ENCODE data around the gene TMEM61.

The TMEM61 gene

DNA sequence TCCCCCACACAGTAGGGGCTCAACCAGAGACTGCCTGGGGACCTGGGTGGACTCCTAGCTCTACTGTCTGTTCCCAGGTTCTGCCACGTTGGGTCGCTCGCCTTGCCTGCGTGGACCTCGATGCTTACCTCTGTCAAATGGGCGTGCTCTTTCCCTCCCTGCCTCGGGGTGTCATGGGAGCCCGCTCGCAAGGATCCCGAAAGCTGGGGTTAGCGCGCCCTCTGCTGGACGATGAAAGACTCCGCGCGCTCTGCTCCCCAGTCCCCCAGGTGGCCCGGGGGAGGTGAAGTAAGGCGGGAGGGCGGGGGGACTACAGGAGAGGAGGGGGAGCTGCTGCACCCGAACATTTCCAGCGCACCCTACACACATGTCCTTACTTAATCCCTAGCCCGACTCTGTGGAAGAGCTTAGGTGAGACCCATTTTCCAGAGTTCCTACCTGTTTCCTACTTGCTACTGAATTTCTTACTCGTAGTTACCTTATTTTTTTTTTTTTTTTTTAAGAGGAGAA, 16.0 kb downstream of the TMEM61 start:
- Histone ChIP-seq H4K20me1 (ENCODE audit: insufficient read depth, low read length) (no peaks in the 10 kb centered on the region), H3K9me2 (replicated peaks; ENCODE audit: insufficient read depth, low read length) (no peaks in the 10 kb centered on the region), H3K27ac (ENCODE audit: low read length) (no peak overlapping the region), H3K9me3 (replicated peaks; ENCODE audit: insufficient read depth, low read length) (no peaks in the 10 kb centered on the region), H3F3A (ENCODE audit: insufficient read depth, low read length) (no peaks in the 10 kb centered on the region), H3K4me1 (ENCODE audit: low read length) (no peaks in the 10 kb centered on the region), H2AFZ (ENCODE audit: low read length) (peak overlapping the region; percentile 73), H3K4me3 (ENCODE audit: low read length) (peak overlapping the region; percentile 41), H3K4me2 (ENCODE audit: low read depth, low read length) (peak overlapping the region; percentile 86), H3K36me3 (replicated peaks; ENCODE audit: insufficient read depth, low read length) (no peaks in the 10 kb centered on the region), H3K79me2 (ENCODE audit: low read length) (no peaks in the 10 kb centered on the region), H3K9ac (ENCODE audit: low read length) (no peak overlapping the region; the same call in 1 of the 2 replicates), H3K27me3 (replicated peaks; ENCODE audit: insufficient read depth, low read length) (no peaks in the 10 kb centered on the region; the same call in 1 of the 2 replicates)
- TF ChIP-seq, protein P1, sequence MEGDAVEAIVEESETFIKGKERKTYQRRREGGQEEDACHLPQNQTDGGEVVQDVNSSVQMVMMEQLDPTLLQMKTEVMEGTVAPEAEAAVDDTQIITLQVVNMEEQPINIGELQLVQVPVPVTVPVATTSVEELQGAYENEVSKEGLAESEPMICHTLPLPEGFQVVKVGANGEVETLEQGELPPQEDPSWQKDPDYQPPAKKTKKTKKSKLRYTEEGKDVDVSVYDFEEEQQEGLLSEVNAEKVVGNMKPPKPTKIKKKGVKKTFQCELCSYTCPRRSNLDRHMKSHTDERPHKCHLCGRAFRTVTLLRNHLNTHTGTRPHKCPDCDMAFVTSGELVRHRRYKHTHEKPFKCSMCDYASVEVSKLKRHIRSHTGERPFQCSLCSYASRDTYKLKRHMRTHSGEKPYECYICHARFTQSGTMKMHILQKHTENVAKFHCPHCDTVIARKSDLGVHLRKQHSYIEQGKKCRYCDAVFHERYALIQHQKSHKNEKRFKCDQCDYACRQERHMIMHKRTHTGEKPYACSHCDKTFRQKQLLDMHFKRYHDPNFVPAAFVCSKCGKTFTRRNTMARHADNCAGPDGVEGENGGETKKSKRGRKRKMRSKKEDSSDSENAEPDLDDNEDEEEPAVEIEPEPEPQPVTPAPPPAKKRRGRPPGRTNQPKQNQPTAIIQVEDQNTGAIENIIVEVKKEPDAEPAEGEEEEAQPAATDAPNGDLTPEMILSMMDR (IDR thresholded peaks at IDR 0.05; ENCODE audit: low read length): peak; percentile 89
- no peak for TF ChIP-seq EZH2 (optimal IDR thresholded peaks at IDR 0.05; ENCODE audit: low read depth, low read length)
- DNase-seq: peak; percentile 83

DNA sequence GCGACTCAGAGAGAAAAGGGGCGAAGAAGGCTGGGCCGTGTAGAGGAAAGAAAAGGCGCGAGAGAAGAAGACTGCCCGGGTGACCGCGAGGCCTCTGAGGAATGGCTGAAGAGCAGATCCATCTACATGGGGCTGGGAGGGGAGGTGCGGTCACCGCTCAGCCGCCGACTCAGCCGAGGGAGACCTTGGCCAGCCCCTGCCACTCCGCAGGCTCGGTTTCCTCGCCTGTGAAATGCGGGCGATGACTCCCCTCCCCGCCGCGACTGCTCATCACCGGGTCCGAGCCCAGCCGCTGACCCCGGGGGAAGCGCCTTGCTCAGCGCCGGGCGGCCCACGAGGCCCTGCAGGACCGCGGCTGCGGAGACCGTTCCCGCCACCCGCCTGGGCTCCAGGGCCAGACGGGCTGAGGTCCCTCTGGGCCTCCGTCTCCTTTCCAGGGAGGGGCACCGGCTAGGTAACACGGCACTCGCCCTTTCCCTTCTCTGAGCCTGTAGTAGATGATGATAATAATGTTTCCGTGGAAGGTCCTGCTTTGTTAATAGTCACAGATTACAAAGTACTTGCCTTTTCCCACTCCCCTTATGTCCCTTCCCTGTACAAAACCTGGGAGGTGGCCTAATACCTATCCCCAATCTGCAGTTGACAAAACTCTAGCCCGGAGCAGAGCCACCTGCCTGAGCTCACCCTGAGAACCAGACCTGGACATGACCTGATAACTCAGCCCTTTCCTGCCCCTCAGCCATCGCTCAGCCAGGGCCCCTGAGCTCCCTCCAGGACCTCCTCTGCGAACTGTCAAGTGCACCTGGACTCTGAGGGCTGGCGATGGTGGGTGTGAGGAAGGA, 16.7 kb downstream of the TMEM61 start:
- Histone ChIP-seq H3K9me2 (replicated peaks; ENCODE audit: insufficient read depth, low read length) (no peaks in the 10 kb centered on the region), H3K4me3 (ENCODE audit: low read length) (peak overlapping the region; percentile 41; the same call in 1 of the 2 replicates), H3K9me3 (replicated peaks; ENCODE audit: insufficient read depth, low read length) (no peaks in the 10 kb centered on the region), H3F3A (ENCODE audit: insufficient read depth, low read length) (no peaks in the 10 kb centered on the region), H3K27me3 (replicated peaks; ENCODE audit: insufficient read depth, low read length) (no peaks in the 10 kb centered on the region; the same call in 1 of the 2 replicates), H3K4me1 (ENCODE audit: low read length) (no peaks in the 10 kb centered on the region), H3K36me3 (replicated peaks; ENCODE audit: insufficient read depth, low read length) (no peaks in the 10 kb centered on the region), H2AFZ (ENCODE audit: low read length) (peak overlapping the region; percentile 73; the same call in 1 of the 2 replicates), H3K27ac (ENCODE audit: low read length) (no peak overlapping the region), H3K4me2 (ENCODE audit: low read depth, low read length) (peak overlapping the region; percentile 86; the same call in 1 of the 2 replicates), H3K9ac (ENCODE audit: low read length) (no peak overlapping the region; the same call in 1 of the 2 replicates), H3K79me2 (ENCODE audit: low read length) (no peaks in the 10 kb centered on the region), H4K20me1 (ENCODE audit: insufficient read depth, low read length) (no peaks in the 10 kb centered on the region)
- no peak for TF ChIP-seq EZH2 (optimal IDR thresholded peaks at IDR 0.05; ENCODE audit: low read depth, low read length)
- TF ChIP-seq, protein P1 (IDR thresholded peaks at IDR 0.05; ENCODE audit: low read length): no peak
- no peak for TF ChIP-seq EZH2phosphoT487 (IDR thresholded peaks at IDR 0.05; ENCODE audit: low read length)
- DNase-seq: no peak

DNA sequence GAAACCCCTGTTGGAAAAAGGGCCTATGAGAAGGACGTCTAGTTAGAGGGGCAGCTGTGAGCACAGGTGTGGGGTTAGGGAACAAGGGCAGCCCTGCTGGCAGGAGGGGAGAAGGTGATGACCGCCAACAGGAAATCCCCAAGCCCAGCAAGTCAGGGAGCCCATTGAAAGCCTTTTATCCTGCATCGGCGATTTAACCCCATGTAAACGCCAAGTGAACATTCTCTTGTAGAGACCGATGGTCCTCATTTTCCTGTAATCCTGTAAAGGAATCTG, 17.2 kb downstream of the TMEM61 start:
- no peaks in the 10 kb centered on the region for H3K9me2 ChIP-seq (replicated peaks; ENCODE audit: insufficient read depth, low read length)
- TF ChIP-seq EZH2 (optimal IDR thresholded peaks at IDR 0.05; ENCODE audit: low read depth, low read length): no peak
- no peak for TF ChIP-seq EZH2phosphoT487 (IDR thresholded peaks at IDR 0.05; ENCODE audit: low read length)
- TF ChIP-seq, protein P1 (IDR thresholded peaks at IDR 0.05; ENCODE audit: low read length): no peak
- DNase-seq: no peak
- H4K20me1 ChIP-seq (ENCODE audit: insufficient read depth, low read length): no peaks in the 10 kb centered on the region
- H3K27ac ChIP-seq (ENCODE audit: low read length): no peak overlapping the region
- no peak overlapping the region for H3K4me3 ChIP-seq (ENCODE audit: low read length)
- no peaks in the 10 kb centered on the region for H3K36me3 ChIP-seq (replicated peaks; ENCODE audit: insufficient read depth, low read length)
- H2AFZ ChIP-seq (ENCODE audit: low read length): no peak overlapping the region
- H3F3A ChIP-seq (ENCODE audit: insufficient read depth, low read length): no peaks in the 10 kb centered on the region
- H3K4me1 ChIP-seq (ENCODE audit: low read length): no peaks in the 10 kb centered on the region
- H3K9me3 ChIP-seq (replicated peaks; ENCODE audit: insufficient read depth, low read length): no peaks in the 10 kb centered on the region
- H3K79me2 ChIP-seq (ENCODE audit: low read length): no peaks in the 10 kb centered on the region
- no peaks in the 10 kb centered on the region; the same call in 1 of the 2 replicates for H3K27me3 ChIP-seq (replicated peaks; ENCODE audit: insufficient read depth, low read length)
- H3K9ac ChIP-seq (ENCODE audit: low read length): no peak overlapping the region
- H3K4me2 ChIP-seq (ENCODE audit: low read depth, low read length): no peak overlapping the region
